Stomach (tissue), 9 donors: ENCODE measurements around the gene RIPOR3. TPM values are rescaled to one million over a fixed set of nuclear protein-coding genes. Genes with fewer than 3 reads are reported as not detected.
A peak's percentile ranks its signal among the peaks of the same experiment; 100 is the strongest.

ENCODE experiments used
- DNase-seq, 2 donors: peaks; one replicate each; pipeline versions ENCODE4 v3.0.0 to v3.0.0-alpha.2; 2013 to 2019
- H3K27ac ChIP-seq, 5 donors: fragments of 200-600 bp in 4 of 5; sonication (generic) in 4 of 5; one replicate each; pipeline ENCODE4 v1.5.1; 2013 to 2019; ENCODE audit warnings: mild to moderate bottlenecking in 1 of 5, moderate library complexity in 1 of 5
- H3K27me3 ChIP-seq, 3 donors: fragments of 200-600 bp; sonication (generic); one replicate each; pipeline ENCODE4 v1.5.1; 2017 to 2019; ENCODE audit warnings: mixed run types in 1 of 3
- H3K36me3 ChIP-seq, 4 donors: fragments of 200-600 bp; sonication (generic); 1 replicate in 3 of 4; 2 replicates in 1 of 4; pipeline ENCODE4 v1.5.1; 2016 to 2019
- H3K4me1 ChIP-seq, 4 donors: fragments of 200-600 bp; sonication (generic); one replicate each; pipeline ENCODE4 v1.5.1; 2016 to 2019
- H3K4me3 ChIP-seq, 4 donors: fragments of 200-600 bp; sonication (generic) in 3 of 4; one replicate each; pipeline ENCODE4 v1.5.1; 2016 to 2019; ENCODE audit warnings: mild to moderate bottlenecking in 1 of 4
- H3K9me3 ChIP-seq, 4 donors: fragments of 200-600 bp; sonication (generic); one replicate each; pipeline ENCODE4 v1.5.1; 2016 to 2019
- CTCF ChIP-seq, 7 experiments: fragments of 450-650 bp in 4 of 7; fragments of 200-600 bp in 3 of 7; sonication (generic) in 3 of 7; IDR thresholded peaks; one replicate each; pipeline ENCODE4 v1.5.1; 2016 to 2019; ENCODE audit warnings: antibody characterized with exemption in 7 of 7, control low read depth in 2 of 7, mild to moderate bottlenecking in 1 of 7
- EP300 ChIP-seq: sonication (generic); formaldehyde crosslinking; IDR thresholded peaks from one replicate; pipeline ENCODE4 v1.6.1; 2017; ENCODE audit warnings: antibody characterized with exemption
- POLR2A ChIP-seq, 4 donors: fragments of 450-650 bp; IDR thresholded peaks; one replicate each; pipeline ENCODE4 v1.6.1; 2016; ENCODE audit warnings: antibody characterized with exemption in 4 of 4, control low read depth in 2 of 4, mild to moderate bottlenecking in 1 of 4, moderate library complexity in 1 of 4
- POLR2AphosphoS5 ChIP-seq, 3 donors: sonication (generic); formaldehyde crosslinking; IDR thresholded peaks; one replicate each; pipeline ENCODE4 v1.6.1; 2016; ENCODE audit warnings: antibody characterized with exemption in 3 of 3
- WGBS, 5 donors: extraction: QIAGEN DNeasy Blood & Tissue Kit in 3 of 5; methylation state at CpG; one replicate each; pipeline versions ENCODE4 v1.1.5 to v1.1.7; 2013 to 2018; 5-methylcytosine and 5-hydroxymethylcytosine counted together
- intact Hi-C: fragments of 100-400 bp; cut with DNase I; formaldehyde crosslinking; loops from one replicate; pipeline ENCODE4 v1.15.1; 2023; ENCODE audit warnings: low total_unique reads
- polyA plus RNA-seq, 3 donors: library from polyadenylated mRNA; stranded (reverse); fragments of 200-250 nt; gene quantifications; one replicate each; pipeline ENCODE4 v1.2.3, GENCODE V29; 2013
- total RNA-seq, 5 donors: library from RNA; depleted of rRNA; stranded (reverse); fragments of >200 nt; gene quantifications; one replicate each; pipeline versions ENCODE4 v1.1.0 to v1.2.3, GENCODE V29; 2014 to 2016
- donor health status: healthy with polysubstance abuse.
- donor health status: Bipolar disorder and iron deficiency.
- donor health status: healthy.

The RIPOR3 gene
- total and polyA plus RNA-seq, 8 donors: 4.4 to 61.1 (median 8.2) TPM

GRCh38 chr20:50580016-50580747 lies 111.2 kb downstream of the RIPOR3 start:
- intact Hi-C loops: no loop called here

GRCh38 chr20:50579511-50579910 lies 111.8 kb downstream of the RIPOR3 start:
- no peak for DNase-seq
- no peak overlapping the region for H3K4me3 ChIP-seq
- H3K9me3 ChIP-seq: no peaks in the 10 kb centered on the region
- peak overlapping the region in 1 of 5 donors; percentile 75 for H3K27ac ChIP-seq
- TF ChIP-seq CTCF (IDR thresholded peaks at IDR 0.05) (no peak), POLR2AphosphoS5 (IDR thresholded peaks at IDR 0.05) (no peak), POLR2A (IDR thresholded peaks at IDR 0.05) (no peak), EP300 (no peak)
- peaks cover 48 to 95% (median 93%) of the 10 kb centered on the region in 4 donors for H3K36me3 ChIP-seq
- H3K27me3 ChIP-seq: no peaks in the 10 kb centered on the region
- WGBS, 5 donors: 84 to 88% (median 87%) methylated on average over 10 of the region's 10 CpGs
- intact Hi-C loops: loop anchor here (5.0 to 10.0 kb wide), 2 partner anchors 75 to 392 kb away; no protein-coding TSS in a partner anchor
- H3K4me1 ChIP-seq: peaks cover 6 to 37% (median 18%) of the 10 kb centered on the region in 4 donors

More at GRCh38 chr20:50580016-50580747, 111.2 kb downstream of the RIPOR3 start:
- 52 to 56% (median 54%) methylated on average over 13 to 17 of the region's 17 CpGs for WGBS, 5 donors
- H3K9me3 ChIP-seq: no peaks in the 10 kb centered on the region
- peaks cover 42 to 95% (median 93%) of the 10 kb centered on the region in 4 donors for H3K36me3 ChIP-seq
- H3K27ac ChIP-seq: no peak overlapping the region
- no peak overlapping the region for H3K4me3 ChIP-seq
- no peaks in the 10 kb centered on the region for H3K27me3 ChIP-seq
- DNase-seq: peak; percentile 64 to 79
- TF ChIP-seq CTCF (IDR thresholded peaks at IDR 0.05): peak in 5 of 7 experiments; percentile 70 to 86 (median 78)
- no peak for TF ChIP-seq EP300
- TF ChIP-seq POLR2AphosphoS5 (IDR thresholded peaks at IDR 0.05): peak in 1 of 3 donors; percentile 45
- TF ChIP-seq POLR2A (IDR thresholded peaks at IDR 0.05): no peak
- H3K4me1 ChIP-seq: peaks cover 6 to 34% (median 17%) of the 10 kb centered on the region in 4 donors

GRCh38 chr20:50578778-50579165 lies 112.6 kb downstream of the RIPOR3 start:
- no peak overlapping the region for H3K4me3 ChIP-seq
- no peak for DNase-seq
- intact Hi-C loops: loop anchor here (5.0 to 10.0 kb wide), 2 partner anchors 74 to 391 kb away; no protein-coding TSS in a partner anchor
- no peak for TF ChIP-seq EP300
- TF ChIP-seq CTCF (IDR thresholded peaks at IDR 0.05): no peak
- TF ChIP-seq POLR2AphosphoS5 (IDR thresholded peaks at IDR 0.05): no peak
- no peak for TF ChIP-seq POLR2A (IDR thresholded peaks at IDR 0.05)
- H3K9me3 ChIP-seq: no peaks in the 10 kb centered on the region
- 81 to 85% (median 85%) methylated on average over 4 to 5 of the region's 5 CpGs for WGBS, 5 donors
- peak overlapping the region in 1 of 5 donors; percentile 75 for H3K27ac ChIP-seq
- H3K4me1 ChIP-seq: peaks cover 6 to 37% (median 18%) of the 10 kb centered on the region in 4 donors
- peaks cover 47 to 95% (median 93%) of the 10 kb centered on the region in 4 donors for H3K36me3 ChIP-seq
- H3K27me3 ChIP-seq: no peaks in the 10 kb centered on the region

GRCh38 chr20:50578061-50578777 lies 113.1 kb downstream of the RIPOR3 start:
- H3K36me3 ChIP-seq: peaks cover 42 to 90% (median 88%) of the 10 kb centered on the region in 4 donors
- H3K4me1 ChIP-seq: peaks cover 6 to 42% (median 22%) of the 10 kb centered on the region in 4 donors
- H3K27me3 ChIP-seq: no peaks in the 10 kb centered on the region
- H3K9me3 ChIP-seq: no peaks in the 10 kb centered on the region
- no peak for TF ChIP-seq POLR2AphosphoS5 (IDR thresholded peaks at IDR 0.05)
- TF ChIP-seq EP300: no peak
- no peak for TF ChIP-seq CTCF (IDR thresholded peaks at IDR 0.05)
- no peak for TF ChIP-seq POLR2A (IDR thresholded peaks at IDR 0.05)
- 81 to 88% (median 83%) methylated on average over 14 of the region's 14 CpGs for WGBS, 5 donors
- DNase-seq: peak in 1 of 2 donors; percentile 58
- intact Hi-C loops: loop anchor here (5.0 to 10.0 kb wide), 2 partner anchors 73 to 391 kb away; no protein-coding TSS in a partner anchor
- H3K27ac ChIP-seq: peak overlapping the region in 3 of 5 donors; percentile 17 to 75 (median 71)
- no peak overlapping the region for H3K4me3 ChIP-seq
